GM12878 (cell line): ENCODE data around the gene FARS2. TPM values are rescaled to one million over a fixed set of nuclear protein-coding genes. Genes with fewer than 3 reads are reported as not detected.
A peak's percentile ranks its signal among the peaks of the same experiment; 100 is the strongest.

ENCODE experiments used
- ATAC-seq: fragments of 200-7000 bp; cut with Tn5 transposase; 3 replicates; pipeline ENCODE4 v1.9.1; 2020; ENCODE audit warnings: mild to moderate bottlenecking, moderate library complexity
- BruUV-seq: library from RNA; stranded (reverse); fragments of 400-500 nt; replicated peaks from 2 replicates; lab custom pipeline; 2021; lab: Mats Ljungman, UMichigan
- CTCF ChIA-PET: fragments of 300-600 bp; sonication (Branson Sonifier 250); formaldehyde crosslinking; extraction: SDS; loops from one replicate; lab custom pipeline; 2021; ENCODE audit warnings: inconsistent platforms; lab: Yijun Ruan, JAX
- POLR2A ChIA-PET: fragments of 350-600 bp; formaldehyde crosslinking; extraction: SDS; loops from one replicate; lab custom pipeline; 2021; ENCODE audit warnings: inconsistent platforms; lab: Charles Lee
- RAD21 ChIA-PET: fragments of 300-600 bp; sonication (Branson Sonifier 250); formaldehyde crosslinking; loops from one replicate; lab custom pipeline; 2023; ENCODE audit warnings: antibody characterized with exemption; ENCODE audit not compliant: unreplicated experiment; lab: Charles Lee
- SMC1A ChIA-PET: fragments of 300-600 bp; sonication (Branson Sonifier 250); formaldehyde crosslinking; loops from one replicate; lab custom pipeline; 2023; ENCODE audit not compliant: unreplicated experiment, uncharacterized antibody; lab: Charles Lee
- DNase-seq: peaks from one replicate; pipeline ENCODE4 v3.0.0-alpha.2; 2011; ENCODE audit warnings: low read depth, low spot score
- FAIRE-seq: peaks from 3 replicates; lab custom pipeline; 2011; peaks lifted over from hg19 to GRCh38; lab: Jason Lieb, UNC
- H2AFZ ChIP-seq: 2 replicates; pipeline ENCODE4 v1.6.0; 2011; ENCODE audit warnings: low read depth, low read length, control low read depth; ENCODE audit not compliant: control insufficient read depth
- H3K27ac ChIP-seq: 2 replicates; pipeline ENCODE4 v1.5.1; 2011; ENCODE audit warnings: control low read depth; ENCODE audit not compliant: control insufficient read depth, insufficient read depth
- H3K27me3 ChIP-seq, 2 experiments: replicated peaks in 1 of 2; 2 replicates each; pipeline versions ENCODE4 v1.6.0 to v1.6.1; 2011; ENCODE audit warnings: low read length in 1 of 2; ENCODE audit not compliant: control insufficient read depth in 2 of 2, insufficient read depth in 2 of 2
- H3K36me3 ChIP-seq, 2 experiments: 2 replicates each; pipeline ENCODE4 v1.5.1; 2011; ENCODE audit warnings: low read length in 1 of 2; ENCODE audit not compliant: control insufficient read depth in 2 of 2, insufficient read depth in 2 of 2
- H3K4me1 ChIP-seq: 2 replicates; pipeline ENCODE4 v1.6.1; 2011; ENCODE audit warnings: mild to moderate bottlenecking, low read length, moderate library complexity, mixed read lengths; ENCODE audit not compliant: control insufficient read depth, insufficient read depth
- H3K4me2 ChIP-seq: 2 replicates; pipeline ENCODE4 v1.6.0; 2011; ENCODE audit warnings: control low read depth; ENCODE audit not compliant: control insufficient read depth, insufficient read depth
- H3K4me3 ChIP-seq: fragments of 200-600 bp; sonication (generic); 2 replicates; pipeline ENCODE4 v1.5.1; 2016
- H3K79me2 ChIP-seq: 2 replicates; pipeline ENCODE4 v1.6.0; 2011; ENCODE audit warnings: low read length; ENCODE audit not compliant: control insufficient read depth, insufficient read depth
- H3K9ac ChIP-seq: 2 replicates; pipeline ENCODE4 v1.8.0; 2011; ENCODE audit warnings: low read length, control low read depth, mixed read lengths; ENCODE audit not compliant: control insufficient read depth, insufficient read depth
- H3K9me3 ChIP-seq: replicated peaks from 3 replicates; pipeline ENCODE4 v1.5.1; 2011; ENCODE audit warnings: mild to moderate bottlenecking, low read length; ENCODE audit not compliant: control insufficient read depth, insufficient read depth
- H4K20me1 ChIP-seq: 2 replicates; pipeline ENCODE4 v1.6.0; 2011; ENCODE audit not compliant: control insufficient read depth, insufficient read depth
- ATF3 ChIP-seq: IDR thresholded peaks from 2 replicates; pipeline ENCODE4 v1.6.1; 2011; ENCODE audit warnings: low read depth, mild to moderate bottlenecking, low read length, moderate library complexity, borderline replicate concordance; ENCODE audit errors: extremely low read depth
- CBX3 ChIP-seq: fragments of 200-600 bp; sonication (generic); IDR thresholded peaks from 2 replicates; pipeline ENCODE4 v1.6.1; 2016; ENCODE audit warnings: low read depth, borderline replicate concordance
- CUX1 ChIP-seq: IDR thresholded peaks from 2 replicates; pipeline ENCODE4 v1.6.1; 2012; ENCODE audit warnings: improper control_type of control experiment, low read depth, low read length; ENCODE audit not compliant: insufficient replicate concordance
- ELK1 ChIP-seq: IDR thresholded peaks from 2 replicates; pipeline ENCODE4 v1.6.1; 2012; ENCODE audit warnings: low read depth, low read length, improper control_type of control experiment
- MAX ChIP-seq: IDR thresholded peaks from 2 replicates; pipeline ENCODE4 v1.6.1; 2012; ENCODE audit warnings: low read depth, low read length, improper control_type of control experiment
- NFYA ChIP-seq: IDR thresholded peaks from 2 replicates; pipeline ENCODE4 v1.6.1; 2011; ENCODE audit warnings: low read depth, mild to moderate bottlenecking, low read length, improper control_type of control experiment, borderline replicate concordance
- RELB ChIP-seq: fragments of 450-650 bp; IDR thresholded peaks from 2 replicates; pipeline ENCODE4 v1.6.1; 2017; ENCODE audit warnings: low read depth, mild to moderate bottlenecking, moderate library complexity
- SREBF2 ChIP-seq: IDR thresholded peaks from 2 replicates; pipeline ENCODE4 v1.6.1; 2012; ENCODE audit warnings: mild to moderate bottlenecking, low read length
- TCF7 ChIP-seq: IDR thresholded peaks from 2 replicates; pipeline ENCODE4 v1.6.1; 2014; ENCODE audit warnings: antibody characterized with exemption, borderline replicate concordance
- WGBS: methylation state at CpG from one replicate; pipeline ENCODE4 v1.1.6; 2016; ENCODE audit warnings: low lambda C conversion rate; ENCODE audit not compliant: insufficient replicate concordance, insufficient coverage; ENCODE audit errors: missing lambda C conversion rate; 5-methylcytosine and 5-hydroxymethylcytosine counted together
- in situ Hi-C: fragments of 300-500 bp; cut with MboI; formaldehyde crosslinking; loops from 9 replicates; pipeline ENCODE4 v1.14.3; 2018; ENCODE audit warnings: mixed read lengths
- intact Hi-C: fragments of 100-400 bp; cut with micrococcal nuclease; formaldehyde crosslinking; loops from one replicate; pipeline ENCODE4 v1.14.2; 2022; ENCODE audit not compliant: unreplicated experiment
- polyA plus RNA-seq, 11 experiments: library from polyadenylated mRNA; depleted of rRNA in 4 of 11; unstranded in 6 of 11; stranded (reverse) in 5 of 11; fragments of >200 nt; fragmentation: Nextera tagmentation in 4 of 11; fragmentation: Illumina TruSeq in 1 of 11; extraction: Ambion mirVana in 4 of 11; extraction: Trizol in 1 of 11; gene quantifications; 1 replicate in 1 of 11; 2 replicates in 10 of 11; pipeline versions ENCODE4 v1.2.1 to v1.2.3, GENCODE V29; 2011 to 2016; ENCODE audit warnings: inconsistent platforms in 2 of 11, missing spikeins in 2 of 11, low read depth in 1 of 11
- total RNA-seq, 4 experiments: library from RNA; depleted of rRNA in 3 of 4; stranded (reverse); fragments of >200 nt in 3 of 4; fragmentation: Illumina TruSeq in 1 of 4; extraction: Trizol in 1 of 4; gene quantifications; 2 replicates each; pipeline versions ENCODE4 v1.2.1 to v1.2.3, GENCODE V29; 2013 to 2021

Gene FARS2
- total and polyA plus RNA-seq, 10 of the 15 experiments (the other 5 are each of a cell fraction or from before 2014, with no cell fraction given) = 16.8 to 46.7 (median 25.6) TPM

GRCh38 chr6:5566718-5567117, 305.4 kb downstream of the FARS2 start:
- Histone ChIP-seq H3K4me1 (peaks cover 40% of the 10 kb centered on the region), H2AFZ (no peak overlapping the region), H3K9me3 (peaks cover 5% of the 10 kb centered on the region; the same call in 2 of the 3 replicates), H3K9ac (no peak overlapping the region), H3K36me3 (no peaks in the 10 kb centered on the region), H4K20me1 (no peaks in the 10 kb centered on the region), H3K27ac (peak overlapping the region; percentile 89), H3K27me3 (no peaks in the 10 kb centered on the region), H3K79me2 (no peaks in the 10 kb centered on the region), H3K4me2 (peak overlapping the region; percentile 97), H3K4me3 (peak overlapping the region; percentile 34; the same call in 1 of the 2 replicates)
- DNase-seq (peak; percentile 79), ATAC-seq (peak; percentile 83), FAIRE-seq (peak; percentile 41)
- POLR2A ChIA-PET = interaction anchor here (1.7 kb wide), 1 partner anchor 59 kb away, joined by 9 read pairs; no protein-coding TSS in a partner anchor
- CTCF ChIA-PET = interaction anchor here (0.8 to 2.5 kb wide), 2 partner anchors 60 to 156 kb away, joined by 3 to 9 read pairs; no protein-coding TSS in a partner anchor
- SMC1A ChIA-PET = interaction anchor here (1.2 to 4.3 kb wide), 7 partner anchors 12 to 157 kb away, joined by 3 to 44 read pairs (median 5); no protein-coding TSS in a partner anchor
- BruUV-seq = no TSS peak
- RAD21 ChIA-PET = interaction anchor here (0.6 to 5.1 kb wide), 5 partner anchors 45 to 156 kb away, joined by 3 to 42 read pairs (median 3); no protein-coding TSS in a partner anchor
- in situ Hi-C loops (no loop called here), intact Hi-C loops (loop anchor here (1.0 to 5.0 kb wide), 3 partner anchors 59 to 158 kb away; no protein-coding TSS in a partner anchor)
- 2% methylated on average over 4 of the region's 4 CpGs for WGBS
- peak; percentile 86 for TF ChIP-seq TCF7
- no peak for TF ChIP-seq ELK1
- TF ChIP-seq RELB = peak; percentile 65
- TF ChIP-seq SREBF2 = no peak
- TF ChIP-seq CUX1 = no peak
- TF ChIP-seq CBX3 = no peak
- no peak for TF ChIP-seq NFYA
- TF ChIP-seq ATF3 = no peak
- no peak for TF ChIP-seq MAX
